ENCODE results near the gene HDHD5. TPM values are rescaled to one million over a fixed set of nuclear protein-coding genes. Genes with fewer than 3 reads are reported as not detected.

HDHD5 gene
- total and polyA plus RNA-seq, 2 of the 13 experiments (the other 11 are each of a cell fraction or from before 2014, with no cell fraction given) = not detected

- POLR2A ChIA-PET = no interaction called here
- DNase-seq (ENCODE audit: low spot score) (no peak), FAIRE-seq (no peak), ATAC-seq (peak; percentile 49)
- 12% methylated on average over 3 of the region's 3 CpGs for WGBS (ENCODE audit: low lambda C conversion rate)
- no TSS peak for BruUV-seq (replicated peaks)
- intact Hi-C loops (cut with micrococcal nuclease; ENCODE audit: unreplicated experiment) (no loop called here), in situ Hi-C loops (cut with HindIII; ENCODE audit: extremely low pct_ligation_motif_present, low pct_unique_long_range_greater_than_20kb) (no loop called here)
- TF ChIP-seq MAFG (CRISPR knock-in tag; IDR thresholded peaks at IDR 0.05) (no peak), CTCF (CRISPR knock-in tag; IDR thresholded peaks at IDR 0.05) (0 out of 2 replicates have a peak, but pooled peaks have one; percentile 5)
- no peaks in the 10 kb centered on the region for H4K20me1 ChIP-seq (ENCODE audit: insufficient read depth, low read length)
- no peaks in the 10 kb centered on the region for H3K79me2 ChIP-seq (ENCODE audit: insufficient read depth, low read length)
- no peaks in the 10 kb centered on the region for H3K9me3 ChIP-seq (ENCODE audit: low read length)
- no peak overlapping the region for H3K27ac ChIP-seq (ENCODE audit: extremely low read length, insufficient read depth, low read length)
- no peak overlapping the region for H3K4me2 ChIP-seq (ENCODE audit: low read depth, low read length)
- no peaks in the 10 kb centered on the region for H3K36me3 ChIP-seq (replicated peaks in 1 of 2; ENCODE audit: control insufficient read depth in 1 of 2, insufficient read depth in 2 of 2, low read length in 2 of 2)
- no peak overlapping the region for H2AFZ ChIP-seq (ENCODE audit: low read length)
- no peaks in the 10 kb centered on the region for H3K4me1 ChIP-seq (ENCODE audit: insufficient read depth, low read length)
- CTCF ChIA-PET (ENCODE audit: low intra/inter-chr PET ratio, low total read pairs) = no interaction called here
- H3K9ac ChIP-seq (ENCODE audit: insufficient read depth, low read depth, low read length) = no peak overlapping the region
- peaks cover 0 to 2% of the 10 kb centered on the region in 2 experiments; a peak in 1 of 5 replicates for H3K27me3 ChIP-seq (ENCODE audit: control insufficient read depth in 1 of 2, insufficient read depth in 2 of 2, low read length in 2 of 2)
- H3K4me3 ChIP-seq (replicated peaks in 1 of 3; ENCODE audit: insufficient read depth in 1 of 3, low read depth in 2 of 3, low read length in 3 of 3) = no peak overlapping the region
Measured at GRCh38 chr22:17164392-17165024, 5.4 kb upstream of the HDHD5 start.

DNA sequence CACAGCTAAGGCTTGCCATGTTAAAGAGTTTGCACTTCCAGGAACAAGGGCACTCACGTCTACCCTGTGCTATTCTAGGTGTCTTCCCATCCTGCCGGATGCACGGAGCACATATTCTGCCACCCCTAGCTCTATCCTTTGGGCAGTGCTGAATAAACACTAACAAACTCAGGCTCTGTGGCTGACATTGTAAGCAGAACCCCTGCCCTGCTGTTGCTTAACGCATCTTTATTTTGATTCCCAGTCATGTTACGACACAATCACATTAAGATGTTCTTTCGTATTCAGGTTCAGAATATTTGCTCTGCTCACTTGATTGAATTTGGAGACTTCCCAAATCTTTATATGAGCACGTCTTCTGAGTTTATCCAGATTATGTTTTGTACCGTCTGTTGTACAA is 3.7 kb upstream of the HDHD5 start:
- Histone ChIP-seq H2AFZ (ENCODE audit: low read length) (no peak overlapping the region), H3K36me3 (replicated peaks in 1 of 2; ENCODE audit: control insufficient read depth in 1 of 2, insufficient read depth in 2 of 2, low read length in 2 of 2) (no peaks in the 10 kb centered on the region), H3K4me2 (ENCODE audit: low read depth, low read length) (no peak overlapping the region), H3K79me2 (ENCODE audit: insufficient read depth, low read length) (no peaks in the 10 kb centered on the region), H3K9me3 (ENCODE audit: low read length) (no peaks in the 10 kb centered on the region), H3K4me3 (replicated peaks in 1 of 3; ENCODE audit: insufficient read depth in 1 of 3, low read depth in 2 of 3, low read length in 3 of 3) (no peak overlapping the region), H4K20me1 (ENCODE audit: insufficient read depth, low read length) (no peaks in the 10 kb centered on the region), H3K9ac (ENCODE audit: insufficient read depth, low read depth, low read length) (no peak overlapping the region), H3K27me3 (ENCODE audit: control insufficient read depth in 1 of 2, insufficient read depth in 2 of 2, low read length in 2 of 2) (peaks cover 2 to 10% of the 10 kb centered on the region in 2 experiments; a peak in 2 of 5 replicates), H3K4me1 (ENCODE audit: insufficient read depth, low read length) (no peaks in the 10 kb centered on the region), H3K27ac (ENCODE audit: extremely low read length, insufficient read depth, low read length) (no peak overlapping the region)
- 18% methylated on average over 8 of the region's 8 CpGs for WGBS (ENCODE audit: low lambda C conversion rate)
- BruUV-seq (replicated peaks) = no TSS peak
- ChIA-PET POLR2A (no interaction called here), CTCF (ENCODE audit: low intra/inter-chr PET ratio, low total read pairs) (no interaction called here)
- TF ChIP-seq ZNF790 (CRISPR knock-in tag; IDR thresholded peaks at IDR 0.05; ENCODE audit: borderline replicate concordance) (no peak), ZNF124 (CRISPR knock-in tag; IDR thresholded peaks at IDR 0.05) (no peak), DMAP1 (CRISPR knock-in tag; IDR thresholded peaks at IDR 0.05) (no peak), ZNF776 (CRISPR knock-in tag; IDR thresholded peaks at IDR 0.05) (no peak), SMAD3 (CRISPR knock-in tag; IDR thresholded peaks at IDR 0.05) (no peak), ZNF598 (CRISPR knock-in tag; IDR thresholded peaks at IDR 0.05; ENCODE audit: borderline replicate concordance) (no peak), ZNF230 (CRISPR knock-in tag; IDR thresholded peaks at IDR 0.05) (no peak), NFATC3 (CRISPR knock-in tag; IDR thresholded peaks at IDR 0.05) (no peak), FOXO1 (CRISPR knock-in tag; IDR thresholded peaks at IDR 0.05) (no peak), ARNTL (CRISPR knock-in tag; IDR thresholded peaks at IDR 0.05) (no peak), KLF13 (CRISPR knock-in tag; IDR thresholded peaks at IDR 0.05) (no peak), MBNL3 (CRISPR knock-in tag; conservative IDR thresholded peaks at IDR 0.05) (no peak), NR2C2 (CRISPR knock-in tag; IDR thresholded peaks at IDR 0.05; ENCODE audit: borderline replicate concordance) (no peak), ZNF749 (CRISPR knock-in tag; IDR thresholded peaks at IDR 0.05; ENCODE audit: borderline replicate concordance) (no peak), TBX3 (IDR thresholded peaks at IDR 0.05; ENCODE audit: borderline replicate concordance) (no peak)
- in situ Hi-C loops (cut with HindIII; ENCODE audit: extremely low pct_ligation_motif_present, low pct_unique_long_range_greater_than_20kb) (no loop called here), intact Hi-C loops (cut with micrococcal nuclease; ENCODE audit: unreplicated experiment) (no loop called here)
- ATAC-seq (no peak), DNase-seq (ENCODE audit: low spot score) (no peak), FAIRE-seq (no peak)

Data from HepG2 (cell line).